AG09309 (cell line): ENCODE measurements around the gene CTSW.
A peak's percentile ranks its signal among the peaks of the same experiment; 100 is the strongest.

Experiments used
- DNase-seq: peaks from one replicate; pipeline ENCODE4 v3.0.0-alpha.2; 2010; ENCODE audit warnings: low read depth
- H3K4me3 ChIP-seq: 2 replicates; pipeline ENCODE4 v1.5.1; 2011; ENCODE audit warnings: mild to moderate bottlenecking, low read depth, low read length, moderate library complexity; ENCODE audit not compliant: control insufficient read depth
- TF ChIP-seq, protein P1 (sequence below): IDR thresholded peaks from 2 replicates; pipeline ENCODE4 v1.5.1; 2011; ENCODE audit warnings: mild to moderate bottlenecking, low read depth, low read length, inconsistent platforms; ENCODE audit not compliant: insufficient read depth, control insufficient read depth; ENCODE audit errors: missing control alignments

CTSW gene

DNA sequence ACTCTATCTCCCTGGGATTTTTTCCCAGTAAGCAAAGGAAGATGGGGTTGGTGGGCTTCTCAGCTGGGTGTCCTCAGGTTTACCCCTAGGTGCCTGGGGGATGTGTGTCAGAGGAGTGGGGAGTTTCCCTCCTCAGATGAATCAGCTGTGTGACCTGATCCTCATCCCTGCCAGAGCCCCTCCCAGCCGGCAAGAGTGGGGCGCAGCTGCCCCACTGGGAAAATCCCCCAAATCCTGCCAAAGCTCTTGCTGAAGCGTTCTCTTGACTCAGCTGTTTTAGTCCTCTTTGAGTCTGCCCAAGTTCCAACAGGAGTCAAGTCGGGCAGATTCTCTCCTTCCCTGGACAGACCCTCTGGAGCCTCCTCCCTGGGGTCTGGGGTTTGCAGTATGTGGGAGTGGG lies 33.2 kb downstream of the CTSW start:
- TF ChIP-seq, protein P1, sequence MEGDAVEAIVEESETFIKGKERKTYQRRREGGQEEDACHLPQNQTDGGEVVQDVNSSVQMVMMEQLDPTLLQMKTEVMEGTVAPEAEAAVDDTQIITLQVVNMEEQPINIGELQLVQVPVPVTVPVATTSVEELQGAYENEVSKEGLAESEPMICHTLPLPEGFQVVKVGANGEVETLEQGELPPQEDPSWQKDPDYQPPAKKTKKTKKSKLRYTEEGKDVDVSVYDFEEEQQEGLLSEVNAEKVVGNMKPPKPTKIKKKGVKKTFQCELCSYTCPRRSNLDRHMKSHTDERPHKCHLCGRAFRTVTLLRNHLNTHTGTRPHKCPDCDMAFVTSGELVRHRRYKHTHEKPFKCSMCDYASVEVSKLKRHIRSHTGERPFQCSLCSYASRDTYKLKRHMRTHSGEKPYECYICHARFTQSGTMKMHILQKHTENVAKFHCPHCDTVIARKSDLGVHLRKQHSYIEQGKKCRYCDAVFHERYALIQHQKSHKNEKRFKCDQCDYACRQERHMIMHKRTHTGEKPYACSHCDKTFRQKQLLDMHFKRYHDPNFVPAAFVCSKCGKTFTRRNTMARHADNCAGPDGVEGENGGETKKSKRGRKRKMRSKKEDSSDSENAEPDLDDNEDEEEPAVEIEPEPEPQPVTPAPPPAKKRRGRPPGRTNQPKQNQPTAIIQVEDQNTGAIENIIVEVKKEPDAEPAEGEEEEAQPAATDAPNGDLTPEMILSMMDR, result no peak
- no peak overlapping the region for H3K4me3 ChIP-seq
- no peak for DNase-seq

DNA sequence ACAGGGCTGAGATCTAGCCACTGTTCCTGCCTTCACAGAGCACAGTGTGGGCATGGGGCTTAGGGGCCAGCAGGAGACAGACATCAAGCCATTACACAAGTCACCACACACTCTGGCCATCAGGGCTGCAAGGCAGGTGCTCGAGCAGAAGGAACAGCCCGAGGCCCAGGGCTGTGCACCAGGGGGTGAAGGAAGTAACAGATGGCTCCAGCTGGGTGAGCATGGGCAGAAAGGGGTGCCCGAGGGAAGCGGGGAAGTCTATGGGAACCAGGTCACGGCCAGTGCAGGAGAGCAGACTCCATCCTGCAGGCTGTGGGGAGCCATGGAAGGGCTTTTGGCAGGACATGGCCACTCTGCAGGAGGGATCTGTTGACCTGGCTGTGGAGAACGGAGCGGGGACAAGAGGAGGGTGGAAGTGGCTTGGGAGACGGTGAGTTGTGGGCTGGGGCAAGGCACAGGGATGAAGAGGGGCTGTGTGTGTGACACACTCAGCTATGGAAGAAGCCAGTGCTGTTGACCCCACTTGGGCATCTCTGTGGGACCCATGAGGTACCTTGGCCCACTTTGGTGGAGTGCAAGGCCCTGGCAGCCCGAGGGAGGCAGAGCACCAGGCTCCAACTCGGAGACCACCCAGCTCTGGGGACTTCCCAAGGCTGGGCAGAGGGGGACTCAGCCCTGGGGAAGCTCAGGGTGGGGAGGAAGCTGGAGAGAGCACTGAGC lies 35.6 kb downstream of the CTSW start:
- H3K4me3 ChIP-seq, result no peak overlapping the region
- no peak for DNase-seq
- TF ChIP-seq, protein P1, result no peak

DNA sequence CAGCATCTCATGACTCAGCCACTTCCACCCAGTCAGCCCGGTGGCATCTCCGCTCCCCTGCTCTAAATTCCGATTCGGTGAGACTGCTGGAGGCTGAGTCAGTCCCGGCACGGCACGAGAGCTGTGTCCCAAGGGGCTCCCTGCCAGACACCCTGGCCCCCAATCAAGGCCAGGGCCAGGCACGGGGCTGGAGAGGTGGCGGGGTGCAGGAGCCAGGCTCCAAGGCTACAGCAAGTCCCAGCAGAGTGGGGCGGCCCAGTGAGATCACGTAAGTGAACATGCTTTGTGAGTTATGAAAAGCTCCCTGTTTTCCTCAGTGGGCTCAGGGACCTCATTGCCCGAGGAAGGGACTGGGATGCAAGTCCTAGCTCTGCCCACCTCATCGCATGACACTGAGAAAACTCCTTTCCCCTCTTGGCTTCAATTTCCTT lies 36.2 kb downstream of the CTSW start:
- TF ChIP-seq, protein P1, result no peak
- peak; percentile 90 for DNase-seq
- H3K4me3 ChIP-seq, result peak overlapping the region; percentile 13

DNA sequence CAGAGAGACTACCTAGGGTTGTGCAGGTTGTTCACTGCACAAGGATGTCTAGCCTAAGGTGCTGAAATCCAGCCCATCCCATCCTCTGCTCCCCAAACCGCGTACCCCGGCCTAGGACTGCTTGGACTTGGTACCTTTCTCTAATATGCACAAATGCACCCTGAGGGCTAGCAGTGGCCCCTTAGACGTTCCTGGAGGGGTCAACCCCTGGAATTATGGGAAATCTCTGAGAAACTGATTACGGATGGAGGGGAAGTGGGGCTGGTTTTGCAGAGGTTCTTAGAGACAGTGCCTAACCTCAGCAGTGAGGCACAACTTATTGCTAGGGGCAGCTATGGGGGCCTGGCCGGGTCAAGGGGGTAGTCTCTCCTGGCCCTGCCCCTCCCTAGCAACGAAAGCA lies 36.8 kb downstream of the CTSW start:
- peak overlapping the region; percentile 75 for H3K4me3 ChIP-seq
- DNase-seq, result no peak
- TF ChIP-seq, protein P1, result no peak

DNA sequence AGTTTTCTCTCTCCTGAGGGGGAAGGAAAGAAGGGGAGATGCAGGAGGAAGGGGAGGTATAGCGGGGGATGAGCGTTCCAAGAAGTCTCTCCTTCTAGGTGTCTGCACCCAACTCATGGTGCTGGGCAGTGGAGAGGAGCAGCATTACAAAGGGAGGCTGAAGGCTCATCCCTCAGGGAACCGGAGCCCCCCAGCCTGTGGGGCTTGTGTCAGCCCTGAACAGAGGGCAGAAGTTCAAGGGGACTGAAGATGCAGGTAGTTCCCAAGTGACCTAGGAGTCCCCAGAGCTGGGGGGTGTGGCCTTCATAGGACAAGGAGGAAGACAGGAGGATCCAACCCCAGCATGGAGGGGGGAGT lies 37.4 kb downstream of the CTSW start:
- H3K4me3 ChIP-seq, result peak overlapping the region; percentile 75
- TF ChIP-seq, protein P1, result no peak

DNA sequence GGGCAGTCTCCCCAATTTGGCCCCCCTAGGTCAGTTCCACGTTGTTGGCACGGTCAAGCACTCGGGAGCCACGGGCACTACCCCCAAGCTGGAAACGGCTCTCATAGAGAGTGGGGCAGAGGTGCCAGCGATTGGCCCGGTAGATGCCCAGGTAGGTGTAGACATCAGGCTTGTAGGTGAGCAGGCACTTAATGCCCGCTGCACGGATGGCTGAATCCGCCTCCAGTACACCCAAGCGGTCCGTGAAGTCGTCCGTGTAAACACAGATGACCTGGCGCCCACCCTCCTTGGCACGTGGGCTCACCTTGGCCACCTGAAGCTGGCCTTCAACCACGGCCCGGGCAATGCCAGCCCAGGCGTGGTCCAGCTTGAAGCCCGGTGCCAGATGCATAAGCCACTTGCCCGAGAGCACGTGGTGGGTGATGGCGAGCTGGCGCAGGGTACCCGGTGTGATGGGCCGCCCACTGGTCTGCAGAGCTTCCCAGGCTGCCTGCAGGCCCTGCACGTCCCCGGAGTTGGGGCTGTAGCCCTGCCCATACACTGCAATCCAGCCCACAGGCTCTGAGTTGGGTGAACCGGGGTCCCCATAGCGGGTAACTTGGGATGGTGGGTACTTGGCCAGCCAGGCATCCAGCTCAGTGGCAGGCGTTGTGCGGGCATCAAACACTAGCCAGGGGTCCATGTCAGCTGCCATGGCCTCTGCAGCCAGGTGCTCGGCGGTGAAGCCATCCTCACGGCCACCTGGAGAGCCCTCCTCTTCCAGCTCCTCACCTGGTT lies 38.0 kb downstream of the CTSW start:
- TF ChIP-seq, protein P1, result no peak
- no peak for DNase-seq
- H3K4me3 ChIP-seq, result peak overlapping the region; percentile 75

More for the DNA sequence above, 37.4 kb downstream of the CTSW start:
- no peak for DNase-seq
